ENCODE data around the gene PAH.
A peak's percentile ranks its signal among the peaks of the same experiment; 100 is the strongest.
"Not testable (repeated sequence)": the region's sequence is repeated elsewhere in the genome, so short reads cannot be mapped to it uniquely, and the experiment has no call there.

Gene PAH

GRCh38 chr12:102891756-102892155 lies 25.3 kb downstream of the PAH start:
- DNase-seq: no peak

DNA sequence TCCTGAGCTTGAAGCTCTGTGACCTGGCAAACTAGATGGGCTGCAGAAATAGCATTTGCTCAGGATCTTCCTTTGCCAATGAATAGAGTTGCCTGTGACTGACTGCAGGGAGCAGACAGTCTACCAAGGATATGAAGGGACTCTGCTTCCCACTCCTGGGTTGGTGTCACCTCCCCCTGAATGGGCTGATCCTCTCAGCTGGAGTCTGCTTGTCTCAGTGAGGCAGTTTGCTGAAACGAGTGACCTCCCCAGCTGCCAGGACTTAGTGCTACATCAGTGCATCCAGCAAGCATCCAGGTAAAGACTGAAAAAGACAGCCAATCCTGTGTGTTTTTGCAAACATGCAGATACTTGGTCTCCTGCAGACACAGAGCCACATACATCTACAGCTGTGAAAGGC lies 28.5 kb downstream of the PAH start:
- DNase-seq: no peak

DNA sequence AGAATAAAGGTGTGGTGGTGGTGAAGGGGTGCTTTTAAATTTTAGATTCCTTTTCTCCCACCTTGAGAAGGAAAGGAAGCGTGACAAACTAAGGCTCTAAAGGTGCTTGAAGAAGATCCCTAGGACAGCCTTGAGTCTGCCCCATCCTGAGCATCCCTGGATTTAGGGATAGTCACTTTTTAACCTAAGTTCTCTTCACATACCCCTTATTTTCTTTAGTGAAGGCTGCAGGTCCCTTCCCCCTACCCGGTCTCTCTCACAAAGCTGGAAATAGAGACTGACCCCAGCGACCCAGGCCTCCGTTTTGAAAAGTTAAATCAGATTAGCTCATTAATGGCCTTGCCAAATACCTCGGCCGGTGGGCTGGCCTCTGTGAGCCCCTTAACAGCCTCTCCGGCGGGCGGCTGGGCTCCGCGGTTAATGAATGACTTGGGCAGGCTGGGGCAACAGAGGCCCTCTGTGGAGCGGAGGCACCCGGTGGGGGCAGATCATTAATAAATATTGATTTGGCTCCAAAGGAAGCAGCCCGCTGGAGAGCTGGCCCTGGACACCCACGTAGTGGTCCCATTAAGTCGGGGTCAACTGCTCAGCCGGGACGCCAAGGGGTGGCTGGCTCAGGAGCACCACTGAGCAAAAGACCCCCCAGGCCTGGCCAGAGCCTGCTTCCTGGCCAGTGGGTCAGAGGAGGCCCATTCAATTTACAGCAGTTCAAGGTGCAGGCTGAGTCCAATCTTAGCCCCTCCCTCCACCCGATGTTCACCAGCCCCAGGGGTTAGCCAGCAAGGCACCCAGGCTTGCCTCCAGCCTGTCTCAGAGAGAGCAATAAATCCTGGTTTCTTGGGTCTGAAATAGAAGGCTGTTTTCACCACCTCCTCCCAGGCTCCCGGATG lies 31.8 kb downstream of the PAH start:
- no peak for DNase-seq

- DNase-seq: peak; percentile 75
Observed at GRCh38 chr12:102883204-102883799, 33.7 kb downstream of the PAH start.

DNA sequence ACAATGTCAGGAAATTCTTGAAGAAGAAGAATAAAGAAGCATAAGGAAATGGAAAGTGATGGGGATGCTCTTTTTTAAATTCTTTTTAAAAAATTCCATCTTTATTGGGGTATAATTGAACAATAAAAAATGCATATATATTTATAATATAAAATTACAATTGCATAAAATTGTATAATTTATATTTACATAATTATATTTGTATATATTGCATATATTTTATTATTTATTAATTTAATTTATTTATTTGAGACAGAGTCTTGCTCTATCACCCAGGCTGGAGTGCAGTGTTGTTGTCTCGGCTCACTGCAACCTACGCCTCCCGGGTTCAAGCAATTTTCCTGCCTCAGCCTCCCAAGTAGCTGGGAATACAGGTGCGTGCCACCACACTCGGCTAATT lies 36.3 kb downstream of the PAH start:
- DNase-seq: no peak

- DNase-seq: peak; percentile 78
Observed at GRCh38 chr12:102879144-102879763, 37.8 kb downstream of the PAH start.

DNA sequence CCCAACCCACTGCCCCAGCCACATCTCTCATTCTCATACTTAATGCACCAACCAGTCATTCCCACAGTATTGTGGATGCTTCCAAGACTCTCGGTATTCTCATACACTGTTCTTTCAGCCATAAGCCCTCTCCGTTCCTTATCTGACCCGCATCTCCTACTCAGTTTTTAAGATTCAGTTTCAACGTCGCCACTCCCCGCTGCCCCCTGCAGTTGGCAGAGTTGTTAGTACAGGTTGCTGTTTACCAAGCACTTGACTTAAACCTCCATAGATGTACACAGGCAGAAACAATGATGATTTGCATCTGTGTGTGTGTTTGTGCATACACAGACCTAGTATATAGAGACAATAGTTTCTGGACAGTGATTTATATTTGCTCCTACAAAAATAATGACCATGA lies 40.2 kb downstream of the PAH start:
- DNase-seq: peak; percentile 29

GRCh38 chr12:102874819-102875218 lies 42.2 kb downstream of the PAH start:
- no peak for DNase-seq

GRCh38 chr12:102873077-102873476 lies 44.0 kb downstream of the PAH start:
- no peak for DNase-seq

DNA sequence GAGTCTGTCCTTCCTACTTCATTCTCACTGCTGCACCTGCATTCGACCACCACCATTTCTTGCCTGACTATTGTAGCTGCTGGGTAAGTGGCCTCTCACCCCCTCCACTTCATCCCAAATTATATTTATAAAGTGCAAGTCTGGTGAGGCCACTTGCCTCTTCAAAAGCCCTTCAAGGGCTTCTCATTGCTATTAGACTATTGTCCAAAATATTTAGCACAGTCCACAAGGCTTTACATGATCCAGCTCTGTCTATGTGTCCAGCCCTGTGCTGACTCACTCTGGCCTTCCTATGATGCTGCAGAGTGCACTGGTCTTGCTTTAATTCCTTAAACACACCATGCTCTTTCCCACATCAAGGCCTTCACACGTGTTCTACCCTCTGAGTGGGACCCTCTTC lies 46.0 kb downstream of the PAH start:
- no peak for DNase-seq

DNA sequence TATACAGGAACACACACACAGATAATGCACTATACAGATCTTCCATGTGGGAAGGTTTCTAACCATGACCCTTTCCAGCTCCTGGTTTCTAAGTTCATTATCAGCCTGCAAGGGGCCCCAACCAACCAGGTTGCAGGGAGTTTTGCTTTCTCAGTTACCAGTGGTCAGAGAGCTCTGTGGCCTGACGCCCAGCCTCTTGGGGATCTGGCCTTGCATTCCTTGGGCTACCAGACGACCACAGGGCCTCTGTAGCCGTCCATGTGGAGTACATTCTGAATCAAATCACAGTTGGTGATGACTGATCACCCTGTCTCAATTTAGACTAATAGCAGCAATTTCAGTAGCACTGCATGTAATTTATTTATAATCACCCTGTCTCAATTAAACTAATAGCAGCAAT lies 47.5 kb downstream of the PAH start:
- no peak for DNase-seq

GRCh38 chr12:102865821-102866615 lies 51.0 kb downstream of the PAH start:
- DNase-seq: no peak

DNA sequence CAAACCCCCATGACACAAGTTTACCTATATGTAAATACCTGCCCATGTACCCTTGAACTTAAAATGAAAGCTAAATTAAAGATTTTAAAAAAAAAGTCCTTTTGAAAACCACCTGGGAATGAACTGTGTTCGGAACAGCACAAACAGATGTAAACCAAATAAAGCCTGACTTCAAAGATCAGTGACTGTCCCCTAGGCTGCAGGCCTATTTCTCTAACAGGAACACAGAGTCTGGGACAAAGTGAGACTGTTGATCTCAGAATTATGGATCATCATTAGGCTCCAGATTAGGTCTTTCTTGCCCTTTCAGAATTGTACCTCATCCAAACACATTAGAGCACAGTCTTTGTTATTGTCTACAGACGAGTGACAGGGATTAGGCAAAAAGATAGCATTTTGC lies 54.6 kb downstream of the PAH start:
- no peak for DNase-seq

DNA sequence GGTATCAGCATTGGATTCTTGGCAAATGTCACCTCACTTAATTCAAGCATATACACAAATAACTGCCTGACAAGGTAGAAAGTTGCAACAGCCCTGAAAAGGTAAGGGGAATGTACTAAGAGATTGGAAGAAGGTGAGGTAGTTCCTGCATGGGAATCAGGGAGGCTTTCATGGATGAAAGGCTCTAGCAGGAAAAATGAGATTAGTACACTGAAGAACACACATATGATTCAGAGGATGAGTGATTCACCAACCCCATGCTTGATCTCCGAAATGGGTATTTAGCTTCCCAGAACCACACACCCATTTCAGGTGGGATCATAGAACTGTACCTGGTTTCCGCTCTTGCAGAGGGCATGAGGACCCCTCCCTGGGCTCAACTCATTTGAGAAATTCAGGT lies 65.8 kb downstream of the PAH start:
- no peak for DNase-seq

DNA sequence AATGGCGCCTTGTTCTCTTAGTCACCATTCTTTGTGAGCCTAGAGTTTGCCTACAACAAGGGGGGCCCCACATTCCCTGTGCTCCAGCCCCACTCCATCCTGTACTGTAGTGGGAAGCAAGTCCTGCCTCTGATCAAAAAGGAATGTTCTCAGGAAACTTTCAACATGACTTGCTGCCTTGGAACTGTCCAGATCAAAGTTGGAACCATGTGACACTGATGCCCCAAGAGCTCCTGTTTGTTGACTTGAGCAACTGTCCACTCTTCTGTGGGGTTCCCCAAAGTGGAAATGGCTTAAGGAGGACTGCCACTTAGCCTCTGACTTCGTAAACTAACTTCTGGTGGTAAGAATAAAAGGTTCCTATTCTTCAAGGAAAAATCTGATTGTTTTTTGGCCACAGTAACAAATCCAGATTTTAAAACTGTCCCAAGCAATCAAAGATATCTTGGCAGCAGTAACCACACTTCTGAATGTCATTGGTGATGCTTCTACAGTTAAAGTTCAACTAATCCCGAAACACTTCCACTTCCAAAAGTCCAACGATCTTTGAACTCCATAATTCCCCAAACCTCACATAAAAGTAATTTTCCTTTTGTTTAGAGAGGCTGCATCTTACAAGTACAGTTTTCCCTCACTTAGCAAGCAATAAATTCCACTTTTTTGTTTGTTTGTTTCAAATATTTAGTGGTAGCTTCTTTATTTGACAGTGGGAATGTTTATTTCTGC lies 67.2 kb downstream of the PAH start:
- DNase-seq: no peak

- DNase-seq: no peak
Observed at GRCh38 chr12:102848832-102849231, 68.2 kb downstream of the PAH start.

DNA sequence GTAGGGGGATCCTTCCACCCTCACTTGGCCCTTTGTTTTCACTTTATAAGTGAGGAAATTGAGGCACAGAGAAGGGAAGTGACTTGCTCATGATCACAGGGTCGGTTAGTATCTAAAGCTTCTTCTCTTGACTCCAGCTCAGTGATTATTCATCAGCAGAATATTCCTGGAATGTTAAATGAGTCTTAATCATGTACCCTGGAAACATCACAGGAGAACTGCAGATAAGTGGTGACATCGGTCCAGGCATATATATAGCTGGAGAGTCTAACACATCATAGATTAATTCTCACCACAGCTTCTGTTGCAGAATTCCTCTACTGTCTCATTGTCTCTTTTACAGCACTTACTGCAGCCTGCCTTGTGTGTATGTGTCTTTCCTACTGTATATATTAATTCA lies 69.9 kb downstream of the PAH start:
- DNase-seq: no peak

GRCh38 chr12:102833687-102834441 lies 83.2 kb downstream of the PAH start:
- peak; percentile 30 for DNase-seq

DNA sequence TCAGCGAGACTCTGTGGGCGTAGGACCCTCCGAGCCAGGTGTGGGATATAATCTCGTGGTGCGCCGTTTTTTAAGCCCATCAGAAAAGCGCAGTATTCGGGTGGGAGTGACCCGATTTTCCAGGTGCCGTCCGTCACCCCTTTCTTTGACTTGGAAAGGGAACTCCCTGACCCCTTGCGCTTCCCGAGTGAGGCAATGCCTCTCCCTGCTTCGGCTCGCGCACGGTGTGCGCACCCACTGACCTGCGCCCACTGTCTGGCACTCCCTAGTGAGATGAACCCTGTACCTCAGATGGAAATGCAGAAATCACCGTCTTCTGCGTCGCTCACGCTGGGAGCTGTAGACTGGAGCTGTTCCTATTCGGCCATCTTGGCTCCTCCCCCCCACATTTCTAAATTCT lies 84.2 kb downstream of the PAH start:
- DNase-seq: not testable (repeated sequence)

- peak; percentile 6 for DNase-seq
Observed at GRCh38 chr12:102824218-102824835, 92.7 kb downstream of the PAH start.

DNA sequence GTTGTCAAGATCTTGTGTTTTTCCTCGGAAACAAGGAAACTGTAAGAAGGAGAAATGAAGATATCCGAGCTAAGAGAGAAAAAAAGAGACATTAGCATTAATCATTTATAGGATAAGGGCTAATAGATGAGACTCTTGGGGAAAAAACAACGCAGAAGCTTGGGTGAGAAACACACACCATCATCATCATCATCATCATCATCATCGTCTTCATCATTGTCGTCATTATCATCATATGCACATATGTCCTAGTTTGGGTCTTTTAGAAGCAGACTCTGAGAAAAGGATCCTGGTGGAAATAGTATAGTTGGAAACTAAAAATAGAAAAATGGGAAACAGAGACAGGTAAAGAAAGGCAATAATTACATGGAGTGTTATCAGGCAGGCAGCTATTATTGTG lies 95.9 kb downstream of the PAH start:
- no peak for DNase-seq
